Stomach (tissue), 4 donors: ENCODE results near the gene CD164L2.

Source experiments
- CTCF ChIP-seq, 7 experiments: fragments of 450-650 bp in 4 of 7; fragments of 200-600 bp in 3 of 7; sonication (generic) in 3 of 7; IDR thresholded peaks; one replicate each; pipeline ENCODE4 v1.5.1; 2016 to 2019; ENCODE audit warnings: antibody characterized with exemption in 7 of 7, control low read depth in 2 of 7, mild to moderate bottlenecking in 1 of 7
- EP300 ChIP-seq: sonication (generic); formaldehyde crosslinking; IDR thresholded peaks from one replicate; pipeline ENCODE4 v1.6.1; 2017; ENCODE audit warnings: antibody characterized with exemption
- POLR2AphosphoS5 ChIP-seq, 3 donors: sonication (generic); formaldehyde crosslinking; IDR thresholded peaks; one replicate each; pipeline ENCODE4 v1.6.1; 2016; ENCODE audit warnings: antibody characterized with exemption in 3 of 3

DNA sequence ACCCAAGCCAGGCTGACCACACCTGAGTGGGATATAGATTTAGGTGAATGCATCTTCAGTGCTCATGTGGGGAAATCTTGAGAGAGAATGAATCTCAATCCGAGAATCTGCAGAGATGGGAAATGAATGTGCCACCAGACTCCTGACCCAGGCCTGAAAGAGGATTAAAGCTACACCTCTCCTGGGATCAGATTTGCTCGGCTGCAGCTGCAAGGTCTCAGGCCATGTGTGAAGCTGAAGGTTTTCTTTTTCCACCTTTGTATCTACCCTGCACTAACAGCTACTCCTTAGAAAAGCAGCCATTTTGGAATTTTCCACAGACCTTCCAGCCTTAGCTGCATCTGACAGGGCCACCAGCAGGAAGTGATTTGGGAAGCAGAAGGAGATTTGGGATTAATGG, 27.6 kb upstream of the CD164L2 start:
- TF ChIP-seq CTCF (IDR thresholded peaks at IDR 0.05) (no peak), EP300 (no peak), POLR2AphosphoS5 (IDR thresholded peaks at IDR 0.05) (no peak)
